Inferior parietal cortex (tissue), 1 donor: Measurements from ENCODE around the gene DHX9.

Experiments
- DNase-seq: peaks from one replicate; pipeline ENCODE4 v3.0.0-alpha.2; 2016; ENCODE audit errors: extremely low spot score

Gene DHX9

DNA sequence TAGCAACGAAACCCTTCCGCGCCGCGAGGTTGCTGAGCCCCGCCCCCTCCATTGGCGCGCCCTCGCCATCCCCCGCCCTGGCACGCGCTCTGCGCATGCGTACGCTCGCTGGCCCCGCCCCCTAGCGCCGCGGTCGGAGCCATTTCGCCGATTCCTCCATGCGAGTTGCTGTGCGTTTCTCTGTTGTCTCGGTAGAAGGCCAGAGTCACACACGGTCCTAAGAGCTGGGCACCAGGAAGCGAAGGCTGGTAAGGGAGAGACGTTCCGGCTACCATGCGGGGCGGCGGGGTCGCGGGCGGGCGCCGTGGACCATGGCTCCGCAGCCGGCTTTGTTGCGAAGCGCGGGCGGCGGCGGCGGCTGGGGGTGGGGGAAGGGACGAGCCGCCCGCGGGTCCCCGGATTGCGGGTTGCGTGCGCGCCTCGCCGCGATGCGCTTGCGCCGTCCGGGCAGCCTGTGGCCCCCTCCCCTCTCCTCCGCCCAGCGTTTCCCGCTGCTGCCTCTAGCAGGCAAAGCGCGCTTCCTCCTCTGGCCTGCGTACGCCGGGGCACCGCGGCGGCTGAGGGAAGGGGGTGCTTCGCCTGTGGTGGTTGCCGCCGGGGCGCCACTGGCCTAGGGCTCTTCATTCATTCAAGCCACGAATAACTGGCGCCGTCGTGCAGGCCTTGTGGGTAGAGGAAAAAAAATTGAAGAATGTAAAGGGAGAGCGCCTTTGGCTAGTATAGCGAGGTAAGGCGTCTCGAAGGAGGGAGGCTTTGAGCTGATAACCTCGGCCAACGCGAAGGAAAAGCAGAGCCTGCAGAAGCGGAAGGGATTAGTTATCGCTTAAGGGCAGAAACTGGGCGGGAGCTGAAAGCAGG, at the start of gene DHX9:
DHX9 (plus strand) TSS at position 139 of the 858 bp plus-strand sequence. CDS start 3,220 bp downstream, outside the sequence.
- DNase-seq = peak; percentile 88

DNA sequence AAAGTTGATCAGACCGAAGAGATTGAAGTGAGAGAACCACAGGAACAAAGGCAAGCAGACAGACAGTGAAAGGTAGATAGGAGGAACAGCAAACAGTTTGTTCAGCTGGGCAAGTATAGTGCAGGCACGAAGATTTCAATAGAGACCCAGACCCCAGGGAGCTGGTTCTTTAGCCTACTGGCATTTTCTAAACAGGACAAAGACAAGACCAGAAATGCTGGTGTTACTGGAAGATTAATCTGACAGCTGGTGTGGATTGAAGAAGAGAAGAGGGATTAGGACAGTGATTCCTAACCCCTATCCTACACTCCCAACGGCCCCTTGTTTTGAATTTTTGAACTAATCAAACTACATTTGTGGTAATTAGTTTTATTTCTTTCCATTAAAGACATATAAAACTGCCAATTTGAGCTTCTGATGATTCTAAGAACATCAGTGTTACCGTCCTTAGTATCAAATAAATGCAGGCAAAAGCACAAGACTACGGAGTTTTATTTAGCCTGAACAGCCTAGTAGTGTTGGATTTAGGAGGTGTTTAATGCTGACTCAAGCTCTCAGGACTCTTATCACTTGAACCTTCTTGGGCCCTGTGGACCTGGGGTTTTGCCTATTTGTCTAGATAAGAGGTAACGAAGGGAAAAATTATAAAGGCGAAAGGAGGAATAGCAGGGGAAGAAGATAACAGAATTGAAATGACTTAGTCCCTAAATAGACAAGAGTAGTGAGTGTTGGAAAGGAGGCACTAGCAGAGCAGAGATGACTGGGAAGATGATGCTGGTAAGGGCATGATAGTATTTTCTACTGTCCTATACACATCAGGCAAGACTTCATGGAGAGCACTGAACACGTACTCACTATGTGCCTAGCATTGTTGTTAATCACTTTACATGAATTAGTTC, 47.6 kb upstream of the DHX9 start:
- DNase-seq = peak; percentile 38

DNA sequence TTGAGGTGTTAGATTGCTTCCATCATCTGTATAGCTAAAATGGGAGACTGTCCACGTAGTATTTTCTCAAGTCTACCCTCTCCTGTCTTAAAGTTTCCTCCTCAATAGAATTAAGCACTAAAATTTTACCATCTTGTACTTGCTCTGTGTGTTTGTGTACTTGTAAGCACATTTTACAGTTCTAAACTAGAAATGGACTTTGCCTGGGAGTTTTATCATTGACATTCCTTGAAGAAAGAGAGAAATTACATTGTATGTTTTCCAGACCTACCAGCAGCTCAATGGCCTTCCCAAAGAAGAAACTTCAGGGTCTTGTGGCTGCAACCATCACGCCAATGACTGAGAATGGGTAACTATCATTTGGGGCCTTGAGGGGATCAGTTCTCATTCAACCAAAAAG, 45.1 kb upstream of the DHX9 start:
- no peak for DNase-seq

DNA sequence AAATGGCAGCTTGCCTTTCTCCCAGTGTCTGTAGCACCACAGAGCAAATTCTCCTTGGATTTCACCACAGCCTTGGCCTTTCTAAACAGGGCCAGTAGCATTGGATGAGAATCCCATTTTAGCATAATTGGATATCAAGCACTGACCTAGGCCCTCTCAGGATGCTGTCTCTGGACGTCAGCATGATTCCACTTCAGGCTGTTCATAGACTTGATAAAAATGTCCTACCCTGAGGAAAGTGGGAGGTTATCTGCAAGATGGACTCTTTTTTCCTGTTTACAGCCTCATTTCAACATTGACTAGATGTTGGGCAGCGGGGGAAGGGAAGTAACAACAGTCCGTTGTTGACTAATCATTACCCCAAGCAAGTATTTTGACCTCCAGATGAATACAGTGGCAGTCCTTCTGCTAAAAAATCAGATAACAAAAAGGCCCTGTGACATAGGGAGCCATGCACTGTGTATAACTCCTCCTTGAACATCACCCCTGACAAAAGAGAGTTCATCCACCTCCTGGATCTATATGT, 44.4 kb upstream of the DHX9 start:
- DNase-seq = no peak

DNA sequence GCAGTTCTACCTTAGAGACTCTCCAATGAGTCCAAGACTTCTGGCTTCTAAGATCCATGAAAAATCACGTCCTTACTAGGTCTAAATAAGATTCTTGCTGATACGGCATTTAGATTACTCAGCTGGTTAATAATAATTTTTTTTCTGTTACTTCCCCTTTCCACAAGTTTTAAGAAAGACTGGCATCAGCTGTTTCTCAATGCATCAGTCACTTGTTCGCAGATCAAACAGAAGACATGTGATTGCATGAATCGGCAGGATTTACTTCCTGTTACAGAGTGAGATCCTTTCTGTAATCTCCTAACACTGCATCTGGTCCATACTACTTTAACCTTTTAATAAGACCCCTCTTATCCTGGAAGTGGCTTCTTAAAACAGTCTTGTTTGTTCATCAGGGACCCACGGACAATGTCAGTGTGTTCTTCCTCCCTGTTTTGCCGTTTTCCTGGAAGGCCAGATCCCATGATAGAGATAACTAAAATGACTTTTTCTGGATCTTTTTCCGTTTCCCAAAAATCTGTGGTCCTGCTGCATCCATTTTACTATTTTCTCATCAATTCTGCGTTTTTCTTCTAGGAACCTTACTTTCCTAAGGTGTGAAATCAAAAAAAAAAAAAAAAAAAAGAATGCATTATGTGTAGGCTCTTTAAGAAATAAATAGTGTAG, 43.5 kb upstream of the DHX9 start:
- DNase-seq = peak; percentile 48

DNA sequence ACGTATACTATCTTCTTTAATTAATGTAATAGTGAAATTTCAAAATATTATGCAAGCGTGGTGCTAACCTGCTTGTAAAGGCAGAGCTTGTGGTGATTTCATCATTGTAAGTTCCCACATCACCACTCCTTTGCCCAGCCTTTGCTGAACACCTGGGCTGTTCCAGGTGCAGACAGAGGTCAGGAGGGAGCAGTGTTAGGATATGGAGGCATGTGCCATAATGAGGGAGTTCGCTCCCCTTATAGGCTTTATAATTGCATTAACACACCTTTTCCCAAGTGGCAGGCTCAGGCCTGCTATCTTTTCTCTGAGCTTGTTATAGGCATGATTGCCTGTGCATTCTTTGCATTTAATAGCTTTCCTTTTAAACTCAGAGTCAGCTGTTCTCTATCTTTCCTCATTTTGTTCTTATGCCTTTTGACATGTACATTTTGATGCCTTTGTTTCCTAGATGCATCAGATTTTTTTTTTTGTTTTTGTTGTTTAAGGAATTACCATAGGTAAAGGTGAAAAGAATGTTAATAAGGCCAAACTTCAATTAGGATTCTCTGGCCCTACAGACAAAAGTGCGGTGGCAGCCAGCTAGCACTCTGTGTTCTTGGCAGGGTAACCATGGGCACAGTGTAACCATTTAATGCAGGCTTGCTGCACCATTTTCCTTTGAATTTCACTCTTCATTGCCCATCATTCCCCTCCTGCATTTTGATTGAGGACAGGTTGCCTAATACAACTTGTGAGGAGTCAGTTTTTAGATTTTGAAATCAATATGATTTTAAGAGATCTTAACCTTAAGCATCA, 36.9 kb upstream of the DHX9 start:
- no peak for DNase-seq

DNA sequence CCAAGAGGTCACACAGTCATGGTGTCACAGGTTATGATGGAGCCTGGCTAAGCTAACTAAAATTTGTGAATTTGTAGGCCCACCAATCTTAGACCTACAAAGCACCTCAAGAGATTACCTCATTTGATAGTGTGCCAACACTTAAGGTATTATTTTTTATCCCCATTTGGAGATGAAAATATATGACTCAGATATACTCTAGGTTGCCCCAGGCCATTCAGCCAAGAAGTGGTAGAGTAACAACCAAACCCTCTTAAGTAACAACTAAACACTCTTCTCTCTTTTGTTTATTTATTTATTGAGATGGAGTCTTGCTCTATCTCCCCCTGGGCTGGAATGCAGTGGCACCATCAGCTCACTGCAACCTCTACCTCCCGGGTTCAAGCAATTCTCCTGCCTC, 35.3 kb upstream of the DHX9 start:
- DNase-seq = no peak

DNA sequence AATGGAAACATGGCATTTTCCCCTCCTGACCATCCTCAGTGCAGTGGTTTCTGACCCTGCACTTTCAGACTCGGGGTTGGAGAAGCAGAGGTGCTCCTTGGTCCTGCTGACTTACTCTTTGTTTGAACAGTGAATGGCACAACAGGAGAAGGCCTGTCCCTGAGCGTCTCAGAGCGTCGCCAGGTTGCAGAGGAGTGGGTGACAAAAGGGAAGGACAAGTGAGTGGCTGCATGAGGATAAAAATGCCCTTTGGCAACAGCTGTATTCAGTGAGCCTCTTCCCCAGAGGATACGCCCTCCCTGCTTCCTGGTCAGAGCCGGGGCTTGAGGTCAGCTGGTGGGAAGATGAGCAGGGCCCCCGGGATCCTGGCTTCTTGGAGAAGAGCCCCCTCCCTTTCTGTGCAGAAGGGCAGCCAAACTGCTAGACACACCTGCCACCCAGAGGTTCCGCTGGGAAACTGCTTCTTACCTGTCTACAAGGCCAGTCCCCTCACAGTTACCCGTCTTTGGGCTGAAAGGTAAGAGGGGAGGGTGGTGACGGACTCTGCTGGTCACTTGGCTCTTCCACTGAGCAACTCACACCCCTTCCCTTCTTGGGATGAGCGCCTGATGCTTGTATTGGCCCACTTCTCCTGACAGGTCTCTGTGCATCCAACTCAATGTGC, 33.0 kb upstream of the DHX9 start:
- no peak for DNase-seq

DNA sequence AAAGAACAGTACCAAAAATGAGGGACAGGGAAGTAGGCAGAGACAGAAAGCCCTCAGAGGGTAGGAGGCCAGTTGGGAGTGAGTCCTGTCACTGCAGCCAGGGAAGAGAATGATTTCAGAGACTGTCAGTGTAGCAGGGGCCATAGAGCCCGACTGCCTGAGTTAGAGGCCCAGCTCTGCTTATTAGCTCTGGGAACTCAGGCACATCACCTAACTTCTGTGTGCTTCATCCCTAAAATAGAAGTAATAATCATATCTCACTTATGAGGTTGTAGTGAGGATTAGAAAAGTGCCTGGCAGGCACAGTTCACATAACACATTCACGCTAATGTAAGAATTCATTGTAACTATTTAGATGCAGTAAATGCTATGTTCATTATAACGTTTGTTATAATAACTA, 31.2 kb upstream of the DHX9 start:
- no peak for DNase-seq

DNA sequence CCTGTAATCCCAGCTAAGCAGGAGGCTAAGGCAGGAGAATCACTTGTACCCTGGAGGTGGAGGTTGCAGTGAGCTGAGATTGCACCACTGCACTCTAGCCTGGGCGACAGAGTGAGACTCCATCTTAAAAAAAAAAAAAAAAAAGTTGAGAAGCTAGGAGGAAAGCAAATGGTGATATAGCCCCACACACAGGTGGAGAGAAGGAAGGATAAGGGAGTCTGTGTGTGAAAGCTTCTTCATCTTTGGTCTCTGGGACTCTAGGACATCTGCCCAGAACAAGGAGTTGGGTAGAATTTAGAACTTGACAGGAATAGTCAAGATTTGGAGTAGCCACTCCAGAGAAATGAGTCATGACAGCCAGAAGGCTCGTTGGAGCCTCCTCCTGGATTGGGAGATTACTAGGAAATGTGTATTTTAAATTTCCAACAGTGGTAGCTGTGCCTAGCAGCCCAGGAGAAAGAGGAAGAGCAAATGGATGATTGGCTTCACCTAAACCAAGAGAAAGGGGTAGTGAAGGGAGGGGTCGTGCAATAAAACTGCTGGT, 29.7 kb upstream of the DHX9 start:
- DNase-seq = no peak

DNA sequence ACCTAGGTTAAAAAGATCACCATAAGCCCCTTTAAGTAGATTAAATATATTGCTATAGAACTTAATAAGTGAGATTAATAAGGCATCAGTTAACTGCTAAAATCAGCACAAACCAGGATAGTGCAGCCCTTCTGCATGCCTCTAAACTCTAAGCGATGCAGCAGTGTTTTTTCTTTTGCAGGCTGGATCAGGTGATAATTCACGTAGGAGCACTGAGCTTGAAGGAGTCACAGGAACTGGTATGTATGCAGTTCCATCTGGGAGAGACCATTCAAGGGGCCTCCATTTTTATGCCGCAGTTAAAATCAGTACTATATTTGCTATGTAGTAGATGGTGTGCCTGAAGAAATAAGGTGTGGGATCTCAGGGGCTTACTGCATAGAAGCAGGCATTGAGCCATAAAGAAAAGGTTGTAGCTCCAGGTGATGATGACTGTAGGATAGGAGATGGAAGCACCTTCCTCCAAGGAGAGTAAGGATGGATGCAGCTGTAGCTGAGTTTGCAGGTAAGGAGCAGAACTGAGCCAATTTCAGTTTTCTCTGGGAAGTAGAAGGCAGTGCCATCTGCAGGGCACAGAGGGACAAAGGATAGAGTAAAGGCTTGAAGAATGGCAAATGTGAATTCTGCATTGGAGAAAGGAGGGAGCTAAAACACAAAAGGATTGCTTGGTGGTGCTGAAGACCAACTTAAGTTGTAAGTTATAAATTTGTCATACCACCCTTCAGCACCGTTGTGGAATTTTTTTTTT, 27.0 kb upstream of the DHX9 start:
- DNase-seq = no peak

DNA sequence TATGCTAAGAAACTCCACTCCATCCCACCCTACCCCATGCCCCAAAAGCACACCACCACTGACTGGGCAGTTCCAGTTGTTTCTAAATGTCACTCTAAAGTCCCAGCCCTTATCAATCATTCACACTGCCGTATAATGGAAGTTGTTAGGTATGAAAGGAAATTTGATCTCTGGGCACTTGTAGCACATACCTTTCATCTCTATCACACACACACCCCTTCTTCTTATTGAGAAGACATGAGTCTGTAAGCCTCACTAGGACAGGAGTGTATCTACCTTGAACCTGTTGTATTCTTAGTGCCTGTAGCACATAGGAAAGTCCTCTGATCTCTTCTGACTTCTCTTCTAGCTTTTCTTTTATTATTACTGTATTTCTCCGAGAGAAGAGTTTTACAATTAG, 22.3 kb upstream of the DHX9 start:
- DNase-seq = no peak

DNA sequence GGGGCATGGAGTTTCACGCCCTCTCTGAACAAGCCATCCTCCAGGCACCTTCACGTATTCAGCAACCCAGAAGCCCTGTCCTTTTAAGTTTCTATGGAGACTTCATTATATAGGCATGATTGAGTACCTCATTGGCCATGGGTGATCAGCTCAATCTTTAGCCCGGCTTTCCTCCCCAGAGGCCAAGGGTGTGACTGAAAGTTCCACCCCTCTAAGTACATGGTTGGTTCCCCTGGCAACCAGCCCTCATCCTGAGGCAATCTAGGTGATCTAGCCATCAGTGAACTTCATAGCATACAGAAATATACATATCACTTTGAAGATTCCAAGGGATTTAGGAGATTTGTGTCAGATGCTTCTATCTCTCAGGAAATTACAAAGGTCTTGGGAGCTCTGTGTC, 21.3 kb upstream of the DHX9 start:
- no peak for DNase-seq

DNA sequence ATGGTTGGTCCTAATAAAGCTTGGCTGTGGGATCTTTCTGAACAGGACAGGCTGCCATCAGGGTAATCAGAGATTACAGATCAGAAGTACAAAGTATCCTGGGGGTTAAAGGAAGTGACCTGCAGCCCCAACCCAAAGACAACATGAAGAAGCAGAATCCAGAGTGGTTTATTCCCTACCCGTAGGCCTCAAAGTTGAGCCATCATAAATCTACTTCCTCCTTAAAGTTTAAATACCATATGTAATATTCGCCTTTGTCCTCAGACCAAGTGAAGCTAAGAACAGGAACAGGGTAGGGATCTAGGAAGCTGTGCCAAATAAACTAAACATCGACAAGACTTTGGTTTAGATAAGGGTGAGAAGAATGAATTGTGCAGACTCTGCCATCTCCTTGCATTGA, 15.9 kb upstream of the DHX9 start:
- DNase-seq = no peak

DNA sequence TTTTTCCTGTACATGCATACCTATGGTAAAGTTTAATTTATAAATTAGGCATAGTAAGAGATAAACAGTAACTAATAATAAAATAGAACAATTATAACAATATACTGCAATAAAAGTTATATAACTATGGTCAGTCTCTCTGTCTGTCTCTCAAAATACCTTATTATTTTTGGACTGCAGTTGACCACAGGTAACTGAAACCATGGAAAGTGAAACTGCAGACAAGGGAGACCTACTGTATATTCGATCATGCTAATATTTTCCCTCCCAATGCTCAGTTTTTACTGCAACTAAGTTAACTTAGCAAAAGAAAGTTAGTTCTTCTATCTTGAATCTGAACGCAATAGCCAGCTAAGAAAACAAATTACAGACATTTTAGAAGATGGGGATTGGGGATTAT, 12.3 kb upstream of the DHX9 start:
- DNase-seq = no peak

DNA sequence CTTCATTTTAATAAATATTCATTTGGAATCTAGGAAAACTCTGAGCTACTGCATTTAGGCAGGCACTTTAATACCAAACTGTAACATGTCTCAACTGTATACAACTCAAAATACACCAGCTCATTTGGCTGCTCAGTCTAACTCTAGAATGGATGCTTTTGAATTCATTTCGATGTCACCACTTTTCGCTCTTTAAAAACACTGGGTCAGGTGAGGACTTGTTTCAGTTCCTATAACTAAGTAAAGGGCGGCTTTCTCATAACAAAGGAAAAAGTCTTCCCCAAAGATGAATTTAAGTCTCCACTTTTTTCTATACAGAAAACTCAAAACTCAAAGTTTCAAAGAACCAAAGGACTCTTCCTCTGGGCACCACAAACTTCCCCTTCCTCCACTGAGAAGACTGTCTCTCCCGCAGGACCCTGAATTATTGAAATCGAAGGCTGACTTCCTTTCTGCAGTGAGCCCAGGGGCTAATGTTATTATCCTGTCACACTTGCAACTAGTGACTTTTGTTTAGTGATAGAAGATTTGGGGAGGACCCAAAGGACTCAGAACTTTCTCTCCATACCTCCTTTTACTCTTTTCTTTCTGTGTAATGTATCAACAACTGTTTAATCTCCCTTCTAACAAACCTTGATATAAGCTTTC, 9.7 kb upstream of the DHX9 start:
- DNase-seq = no peak

DNA sequence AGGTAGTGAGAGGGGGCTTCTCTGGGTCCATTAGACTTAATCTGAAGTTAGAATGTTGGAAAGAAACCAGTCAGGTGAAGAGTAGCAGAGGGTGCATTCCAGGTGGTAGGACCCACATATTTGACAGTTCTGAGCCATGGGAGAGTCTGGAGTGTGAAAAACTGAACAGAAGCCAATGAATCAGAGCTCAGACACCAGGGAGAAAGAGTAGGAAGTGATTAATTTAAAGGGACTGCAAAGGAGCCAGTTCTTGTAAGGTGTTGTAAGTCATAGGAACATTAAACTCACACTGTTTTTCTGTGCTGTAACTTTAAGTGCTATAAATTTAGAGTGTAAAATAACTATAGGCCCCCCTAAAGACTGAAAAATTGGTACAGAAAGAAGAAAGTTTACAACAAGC, 5.9 kb upstream of the DHX9 start:
- DNase-seq = no peak

DNA sequence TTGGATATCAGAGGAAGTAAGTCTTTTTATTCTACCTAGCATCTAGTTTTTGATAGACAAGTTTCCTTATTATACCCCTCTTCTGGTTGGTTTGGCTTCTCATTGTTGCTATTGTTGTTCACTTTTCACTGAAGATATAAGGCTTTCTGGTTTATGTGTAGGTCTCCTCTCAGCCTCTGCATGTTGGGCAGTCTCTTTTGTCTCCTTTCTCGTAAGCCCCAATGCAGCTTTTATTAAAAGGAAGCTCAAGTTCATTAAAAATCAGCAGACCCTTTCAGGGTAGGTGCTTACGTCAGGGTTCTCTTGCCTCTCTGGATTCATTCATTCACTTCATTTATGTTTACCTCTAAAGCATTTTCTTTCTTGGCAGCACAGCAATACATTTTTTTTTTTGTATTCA, 4.8 kb upstream of the DHX9 start:
- no peak for DNase-seq

DNA sequence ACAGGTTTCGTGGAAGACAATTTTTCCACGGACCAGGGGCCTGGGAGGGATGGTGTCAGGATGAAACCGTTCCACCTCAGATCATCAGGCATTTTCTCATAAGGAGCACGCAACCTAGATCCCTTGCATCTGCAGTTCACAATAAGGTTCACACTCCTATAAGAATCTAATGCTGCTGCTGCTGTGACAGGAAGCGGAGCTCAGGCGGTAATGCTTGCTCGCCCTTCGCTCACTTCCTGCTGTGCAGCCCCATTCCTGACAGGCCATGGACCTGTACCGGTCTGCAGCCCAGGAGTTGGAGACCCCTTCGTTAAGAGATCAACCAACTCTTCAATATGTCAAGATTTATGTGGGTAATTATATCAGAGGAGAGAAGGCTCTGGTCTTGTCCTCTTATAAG, 3.3 kb upstream of the DHX9 start:
- no peak for DNase-seq
